TTC549 (cell line): Measurements from ENCODE around the gene SMG7.
A peak's percentile ranks its signal among the peaks of the same experiment; 100 is the strongest.

Experiments used
- FAIRE-seq: peaks from 2 replicates; lab custom pipeline; 2012; peaks lifted over from hg19 to GRCh38; lab: Jason Lieb, UNC

Gene SMG7

GRCh38 chr1:183515002-183515689, 42.8 kb downstream of the SMG7 start:
- FAIRE-seq: peak; percentile 49

GRCh38 chr1:183516725-183517124, 44.4 kb downstream of the SMG7 start:
- no peak for FAIRE-seq

- no peak for FAIRE-seq
These were observed 45.1 kb downstream of the SMG7 start for GRCh38 chr1:183517401-183517800.

GRCh38 chr1:183520379-183520778, 48.1 kb downstream of the SMG7 start:
- no peak for FAIRE-seq

- FAIRE-seq: no peak
These were observed 49.8 kb downstream of the SMG7 start for GRCh38 chr1:183522104-183522503.

- FAIRE-seq: no peak
These were observed 56.3 kb downstream of the SMG7 start for GRCh38 chr1:183528577-183528976.

- FAIRE-seq: no peak
These were observed 61.4 kb downstream of the SMG7 start for GRCh38 chr1:183533617-183534174.

- peak; percentile 22 for FAIRE-seq
These were observed 65.1 kb downstream of the SMG7 start for GRCh38 chr1:183537405-183537804.

- FAIRE-seq: peak; percentile 97
These were observed 71.4 kb downstream of the SMG7 start for GRCh38 chr1:183543619-183544204.

- no peak for FAIRE-seq
These were observed 72.4 kb downstream of the SMG7 start for GRCh38 chr1:183544598-183545297.

GRCh38 chr1:183546427-183546826, 74.1 kb downstream of the SMG7 start:
- FAIRE-seq: no peak

- FAIRE-seq: no peak
These were observed 75.8 kb downstream of the SMG7 start for GRCh38 chr1:183548116-183548515.

GRCh38 chr1:183550915-183551314, 78.6 kb downstream of the SMG7 start:
- FAIRE-seq: no peak

- no peak for FAIRE-seq
These were observed 79.6 kb downstream of the SMG7 start for GRCh38 chr1:183551924-183552323.

GRCh38 chr1:183552441-183552840, 80.1 kb downstream of the SMG7 start:
- no peak for FAIRE-seq

GRCh38 chr1:183552891-183553290, 80.6 kb downstream of the SMG7 start:
- no peak for FAIRE-seq

- FAIRE-seq: no peak
These were observed 81.0 kb downstream of the SMG7 start for GRCh38 chr1:183553331-183553730.

GRCh38 chr1:183553764-183554163, 81.5 kb downstream of the SMG7 start:
- no peak for FAIRE-seq

- FAIRE-seq: no peak
These were observed 82.3 kb downstream of the SMG7 start for GRCh38 chr1:183554577-183554976.

GRCh38 chr1:183559061-183559460, 86.8 kb downstream of the SMG7 start:
- FAIRE-seq: no peak

GRCh38 chr1:183562701-183563100, 90.4 kb downstream of the SMG7 start:
- FAIRE-seq: no peak

- FAIRE-seq: no peak
These were observed 93.0 kb downstream of the SMG7 start for GRCh38 chr1:183565261-183565660.

- no peak for FAIRE-seq
These were observed 93.7 kb downstream of the SMG7 start for GRCh38 chr1:183566026-183566425.
